Parathyroid adenoma (tissue), 2 donors: ENCODE measurements around the gene ZNF480.

Source experiments
- H2AFZ ChIP-seq: fragments of 300-600 bp; sonication (generic); one replicate; pipeline ENCODE4 v1.7.0; 2017; ENCODE audit warnings: antibody characterized with exemption, mild to moderate bottlenecking
- H3K27ac ChIP-seq: fragments of 300-600 bp; sonication (generic); one replicate; pipeline ENCODE4 v1.7.0; 2017
- H3K27me3 ChIP-seq: fragments of 300-600 bp; sonication (generic); one replicate; pipeline ENCODE4 v1.7.0; 2017; ENCODE audit warnings: low read length; ENCODE audit not compliant: control insufficient read depth, insufficient read depth
- H3K36me3 ChIP-seq: fragments of 300-600 bp; sonication (generic); one replicate; pipeline ENCODE4 v1.7.0; 2017; ENCODE audit warnings: low read length; ENCODE audit not compliant: control insufficient read depth, insufficient read depth
- H3K4me1 ChIP-seq: fragments of 300-600 bp; sonication (generic); one replicate; pipeline ENCODE4 v1.7.0; 2017; ENCODE audit warnings: control low read depth
- H3K4me2 ChIP-seq: fragments of 300-600 bp; sonication (generic); one replicate; pipeline ENCODE4 v1.7.0; 2017; ENCODE audit warnings: low read length
- H3K4me3 ChIP-seq: fragments of 300-600 bp; sonication (generic); one replicate; pipeline ENCODE4 v1.7.0; 2017; ENCODE audit warnings: low read depth, low read length
- H3K79me2 ChIP-seq: fragments of 300-600 bp; sonication (generic); one replicate; pipeline ENCODE4 v1.7.0; 2017; ENCODE audit warnings: control low read depth
- H3K9ac ChIP-seq: fragments of 300-600 bp; sonication (generic); one replicate; pipeline ENCODE4 v1.7.0; 2017; ENCODE audit warnings: mild to moderate bottlenecking
- H3K9me3 ChIP-seq: fragments of 300-600 bp; sonication (generic); one replicate; pipeline ENCODE4 v1.7.0; 2017; ENCODE audit warnings: low read length; ENCODE audit not compliant: control insufficient read depth
- CTCF ChIP-seq: fragments of 300-600 bp; sonication (generic); IDR thresholded peaks from one replicate; pipeline ENCODE4 v1.7.0; 2017; ENCODE audit warnings: antibody characterized with exemption, mild to moderate bottlenecking
- donor health status: primary hyperparathyroidism.

The ZNF480 gene

GRCh38 chr19:52270266-52270885, 26.6 kb upstream of the ZNF480 start:
- peak overlapping the region; percentile 81 for H2AFZ ChIP-seq
- H3K9me3 ChIP-seq, result no peaks in the 10 kb centered on the region
- peak overlapping the region; percentile 99 for H3K4me3 ChIP-seq
- no peak overlapping the region for H3K9ac ChIP-seq
- H3K27me3 ChIP-seq, result no peaks in the 10 kb centered on the region
- H3K27ac ChIP-seq, result peak overlapping the region; percentile 83
- no peak for TF ChIP-seq CTCF
- no peaks in the 10 kb centered on the region for H3K4me1 ChIP-seq
- H3K79me2 ChIP-seq, result peaks cover 34% of the 10 kb centered on the region
- H3K4me2 ChIP-seq, result peak overlapping the region; percentile 96
- H3K36me3 ChIP-seq, result no peaks in the 10 kb centered on the region

GRCh38 chr19:52273301-52273700, 23.7 kb upstream of the ZNF480 start:
- H2AFZ ChIP-seq, result no peak overlapping the region
- H3K27me3 ChIP-seq, result no peaks in the 10 kb centered on the region
- H3K79me2 ChIP-seq, result peaks cover 55% of the 10 kb centered on the region
- no peak overlapping the region for H3K4me2 ChIP-seq
- H3K4me3 ChIP-seq, result no peak overlapping the region
- no peak for TF ChIP-seq CTCF
- H3K36me3 ChIP-seq, result no peaks in the 10 kb centered on the region
- H3K9me3 ChIP-seq, result no peaks in the 10 kb centered on the region
- H3K27ac ChIP-seq, result no peak overlapping the region
- peaks cover 2% of the 10 kb centered on the region for H3K4me1 ChIP-seq
- H3K9ac ChIP-seq, result no peak overlapping the region

GRCh38 chr19:52274191-52274590, 22.8 kb upstream of the ZNF480 start:
- H3K9me3 ChIP-seq, result no peaks in the 10 kb centered on the region
- H3K36me3 ChIP-seq, result no peaks in the 10 kb centered on the region
- no peaks in the 10 kb centered on the region for H3K27me3 ChIP-seq
- H3K27ac ChIP-seq, result no peak overlapping the region
- H3K4me3 ChIP-seq, result no peak overlapping the region
- H2AFZ ChIP-seq, result no peak overlapping the region
- peaks cover 64% of the 10 kb centered on the region for H3K79me2 ChIP-seq
- no peak overlapping the region for H3K9ac ChIP-seq
- H3K4me1 ChIP-seq, result peaks cover 2% of the 10 kb centered on the region
- no peak overlapping the region for H3K4me2 ChIP-seq
- no peak for TF ChIP-seq CTCF

- no peak for TF ChIP-seq CTCF
- no peak overlapping the region for H3K9ac ChIP-seq
- no peaks in the 10 kb centered on the region for H3K27me3 ChIP-seq
- H3K4me1 ChIP-seq, result peaks cover 2% of the 10 kb centered on the region
- H2AFZ ChIP-seq, result no peak overlapping the region
- no peak overlapping the region for H3K4me3 ChIP-seq
- no peak overlapping the region for H3K4me2 ChIP-seq
- H3K9me3 ChIP-seq, result no peaks in the 10 kb centered on the region
- peaks cover 74% of the 10 kb centered on the region for H3K79me2 ChIP-seq
- no peaks in the 10 kb centered on the region for H3K36me3 ChIP-seq
- no peak overlapping the region for H3K27ac ChIP-seq
These were observed 21.0 kb upstream of the ZNF480 start for GRCh38 chr19:52275988-52276387.

- TF ChIP-seq CTCF, result no peak
- Histone ChIP-seq H3K4me1 (peaks cover 2% of the 10 kb centered on the region), H3K4me3 (no peak overlapping the region), H3K9me3 (no peaks in the 10 kb centered on the region), H3K79me2 (peaks cover 70% of the 10 kb centered on the region), H3K9ac (no peak overlapping the region), H3K27ac (no peak overlapping the region), H3K36me3 (no peaks in the 10 kb centered on the region), H3K4me2 (no peak overlapping the region), H3K27me3 (no peaks in the 10 kb centered on the region), H2AFZ (no peak overlapping the region)
These were observed 19.5 kb upstream of the ZNF480 start for GRCh38 chr19:52277471-52277870.
